K562 (cell line): ENCODE results near the gene PSD4. TPM values are rescaled to one million over a fixed set of nuclear protein-coding genes. Genes with fewer than 3 reads are reported as not detected.

Source experiments
- ATAC-seq: fragments of 200-7000 bp; cut with Tn5 transposase; 3 replicates; pipeline ENCODE4 v1.9.1; 2020; ENCODE audit warnings: moderate library complexity
- BruUV-seq: library from RNA; stranded (reverse); fragments of 400-500 nt; replicated peaks from 2 replicates; lab custom pipeline; 2021; lab: Mats Ljungman, UMichigan
- CTCF ChIA-PET: fragments of 300-600 bp; formaldehyde crosslinking; extraction: SDS; loops from one replicate; lab custom pipeline; 2021; ENCODE audit warnings: low intra/inter-chr PET ratio; lab: Yijun Ruan, JAX
- POLR2A ChIA-PET: fragments of 300-600, 350-650 bp; sonication (Branson Sonifier 250); formaldehyde crosslinking; extraction: SDS; loops from one replicate; lab custom pipeline; 2021; ENCODE audit warnings: antibody characterized with exemption, inconsistent platforms; lab: Yijun Ruan, JAX
- DNase-seq, 4 experiments: peaks; one replicate each; pipeline versions ENCODE4 v3.0.0 to v3.0.0-alpha.2; 2011 to 2018; ENCODE audit warnings: low spot score in 3 of 4, mixed read lengths in 3 of 4; ENCODE audit errors: extremely low read depth in 1 of 4
- FAIRE-seq: peaks from 2 replicates; lab custom pipeline; 2011; peaks lifted over from hg19 to GRCh38; lab: Jason Lieb, UNC
- H2AFZ ChIP-seq: 2 replicates; pipeline ENCODE4 v1.6.0; 2011; ENCODE audit warnings: low read depth, low read length, control low read depth, inconsistent platforms
- H3K27ac ChIP-seq: fragments of 200-600 bp; 3 replicates; pipeline ENCODE4 v1.8.0; 2011; ENCODE audit warnings: low read depth, mild to moderate bottlenecking, control low read depth, inconsistent platforms, low read length, moderate library complexity, mixed read lengths; ENCODE audit errors: extremely low read depth
- H3K27me3 ChIP-seq, 2 experiments: fragments of 300-600 bp in 1 of 2; 2 replicates in 1 of 2; 3 replicates in 1 of 2; pipeline versions ENCODE4 v1.6.0 to v1.8.0; 2011; ENCODE audit warnings: inconsistent platforms in 2 of 2, low read length in 2 of 2, mild to moderate bottlenecking in 1 of 2, mixed read lengths in 1 of 2, moderate library complexity in 1 of 2; ENCODE audit not compliant: control insufficient read depth in 2 of 2, insufficient read depth in 2 of 2
- H3K36me3 ChIP-seq: fragments of 300-600 bp; 3 replicates; pipeline ENCODE4 v1.8.0; 2011; ENCODE audit warnings: mild to moderate bottlenecking, low read length, inconsistent platforms; ENCODE audit not compliant: control insufficient read depth, insufficient read depth
- H3K4me1 ChIP-seq, 2 experiments: fragments of 200-600 bp in 1 of 2; replicated peaks in 1 of 2; 2 replicates in 1 of 2; 3 replicates in 1 of 2; pipeline versions ENCODE4 v1.5.1 to v1.8.0; 2011; ENCODE audit warnings: inconsistent platforms in 2 of 2, low read length in 2 of 2, mild to moderate bottlenecking in 1 of 2, mixed read lengths in 1 of 2, moderate library complexity in 1 of 2; ENCODE audit not compliant: control insufficient read depth in 2 of 2, insufficient read depth in 2 of 2
- H3K4me2 ChIP-seq: 2 replicates; pipeline ENCODE4 v1.6.1; 2011; ENCODE audit warnings: low read length, control low read depth, inconsistent platforms, mixed read lengths; ENCODE audit not compliant: insufficient read depth
- H3K4me3 ChIP-seq: fragments of 200-600 bp; sonication (generic), shearing (Covaris generic); 2 replicates; pipeline ENCODE4 v1.5.1; 2016; ENCODE audit warnings: control low read depth, inconsistent platforms
- H3K79me2 ChIP-seq: fragments of 200-600 bp; 3 replicates; pipeline ENCODE4 v1.8.0; 2011; ENCODE audit warnings: low read length, inconsistent platforms; ENCODE audit not compliant: control insufficient read depth, insufficient read depth
- H3K9ac ChIP-seq, 2 experiments: 2 replicates each; pipeline versions ENCODE4 v1.6.0 to v1.6.1; 2011; ENCODE audit warnings: low read depth in 2 of 2, low read length in 2 of 2, control low read depth in 1 of 2, inconsistent platforms in 1 of 2, mild to moderate bottlenecking in 1 of 2, mixed read lengths in 1 of 2; ENCODE audit not compliant: insufficient read depth in 1 of 2
- H3K9me1 ChIP-seq: one replicate; pipeline ENCODE4 v1.6.0; 2011; ENCODE audit warnings: inconsistent platforms, mild to moderate bottlenecking, low read length, moderate library complexity; ENCODE audit not compliant: control insufficient read depth, insufficient read depth
- H3K9me3 ChIP-seq: replicated peaks from 2 replicates; pipeline ENCODE4 v1.5.1; 2011; ENCODE audit warnings: low read depth, low read length, inconsistent platforms; ENCODE audit not compliant: control insufficient read depth, insufficient read depth
- H4K20me1 ChIP-seq: replicated peaks from 2 replicates; pipeline ENCODE4 v1.6.1; 2011; ENCODE audit warnings: low read length, inconsistent platforms, mixed read lengths; ENCODE audit not compliant: control insufficient read depth, insufficient read depth
- ADNP ChIP-seq: fragments of 200-800 bp; sonication (Bioruptor generic); IDR thresholded peaks from 2 replicates; pipeline ENCODE4 v1.6.1; 2016; ENCODE audit warnings: missing genetic modification characterization, missing compliant biosample characterization
- CBX3 ChIP-seq, 2 experiments: IDR thresholded peaks; 1 replicate in 1 of 2; 2 replicates in 1 of 2; pipeline ENCODE4 v1.6.1; 2012; ENCODE audit warnings: inconsistent platforms in 2 of 2, low read length in 2 of 2, borderline replicate concordance in 1 of 2, control low read depth in 1 of 2
- CREBBP ChIP-seq: IDR thresholded peaks from one replicate; pipeline ENCODE4 v1.6.1; 2012; ENCODE audit warnings: low read depth, mild to moderate bottlenecking, control low read depth, inconsistent platforms, low read length
- RBM25 ChIP-seq: fragments of 200-400 bp; formaldehyde crosslinking; IDR thresholded peaks from 2 replicates; pipeline ENCODE4 v1.6.1; 2018; ENCODE audit warnings: low read length, low read depth, moderate library complexity; ENCODE audit not compliant: severe bottlenecking
- SMARCA5 ChIP-seq: fragments of 450-650 bp; IDR thresholded peaks from 2 replicates; pipeline ENCODE4 v1.6.1; 2016
- ZFP36 ChIP-seq: fragments of 150-350 bp; IDR thresholded peaks from 2 replicates; pipeline ENCODE4 v1.6.1; 2018; ENCODE audit warnings: low read length, low read depth; ENCODE audit not compliant: partially characterized antibody
- WGBS: fragments of 100-300 bp; shearing (Covaris generic); methylation state at CpG from one replicate; pipeline ENCODE4 v1.1.6; 2016; ENCODE audit warnings: low coverage, mixed read lengths; ENCODE audit not compliant: insufficient coverage; ENCODE audit errors: missing lambda C conversion rate; 5-methylcytosine and 5-hydroxymethylcytosine counted together
- in situ Hi-C: fragments of 300-500 bp; cut with MboI; formaldehyde crosslinking; loops from 4 replicates; pipeline ENCODE4 v1.15.0; 2018; ENCODE audit warnings: inconsistent platforms, mixed read lengths
- intact Hi-C: fragments of 100-400 bp; cut with micrococcal nuclease; formaldehyde crosslinking; loops from 2 replicates; pipeline ENCODE4 v1.14.2; 2022
- polyA plus RNA-seq, 8 experiments: library from polyadenylated mRNA; depleted of rRNA in 4 of 8; stranded (reverse) in 5 of 8; unstranded in 3 of 8; fragments of >200 nt; fragmentation: Nextera tagmentation in 2 of 8; fragmentation: Illumina TruSeq in 1 of 8; extraction: Ambion mirVana in 2 of 8; extraction: Trizol in 1 of 8; gene quantifications; 2 replicates each; pipeline versions ENCODE4 v1.2.1 to v1.2.3, GENCODE V29; 2011 to 2014; ENCODE audit warnings: inconsistent platforms in 1 of 8, missing spikeins in 1 of 8
- total RNA-seq, 7 experiments: library from RNA; depleted of rRNA in 6 of 7; stranded (reverse); fragments of >200 nt in 6 of 7; fragmentation: Illumina TruSeq in 2 of 7; extraction: Trizol in 2 of 7; gene quantifications; 2 replicates each; pipeline versions ENCODE4 v1.2.1 to v1.2.3, GENCODE V29; 2011 to 2021; ENCODE audit warnings: low replicate concordance in 1 of 7
- TF ChIP-seq, protein P1 (sequence below), 2 experiments: fragments of 450-650 bp in 1 of 2; IDR thresholded peaks; 2 replicates each; pipeline ENCODE4 v1.6.1; 2011 to 2017; ENCODE audit warnings: low read depth in 2 of 2, antibody characterized with exemption in 1 of 2, borderline replicate concordance in 1 of 2, low read length in 1 of 2, mild to moderate bottlenecking in 1 of 2, mixed read lengths in 1 of 2; ENCODE audit not compliant: control insufficient read depth in 1 of 2

The PSD4 gene
- total and polyA plus RNA-seq, 9 of the 15 experiments (the other 6 are each of a cell fraction or from before 2014, with no cell fraction given) = 0.46 to 54.0 (median 20.8) TPM

DNA sequence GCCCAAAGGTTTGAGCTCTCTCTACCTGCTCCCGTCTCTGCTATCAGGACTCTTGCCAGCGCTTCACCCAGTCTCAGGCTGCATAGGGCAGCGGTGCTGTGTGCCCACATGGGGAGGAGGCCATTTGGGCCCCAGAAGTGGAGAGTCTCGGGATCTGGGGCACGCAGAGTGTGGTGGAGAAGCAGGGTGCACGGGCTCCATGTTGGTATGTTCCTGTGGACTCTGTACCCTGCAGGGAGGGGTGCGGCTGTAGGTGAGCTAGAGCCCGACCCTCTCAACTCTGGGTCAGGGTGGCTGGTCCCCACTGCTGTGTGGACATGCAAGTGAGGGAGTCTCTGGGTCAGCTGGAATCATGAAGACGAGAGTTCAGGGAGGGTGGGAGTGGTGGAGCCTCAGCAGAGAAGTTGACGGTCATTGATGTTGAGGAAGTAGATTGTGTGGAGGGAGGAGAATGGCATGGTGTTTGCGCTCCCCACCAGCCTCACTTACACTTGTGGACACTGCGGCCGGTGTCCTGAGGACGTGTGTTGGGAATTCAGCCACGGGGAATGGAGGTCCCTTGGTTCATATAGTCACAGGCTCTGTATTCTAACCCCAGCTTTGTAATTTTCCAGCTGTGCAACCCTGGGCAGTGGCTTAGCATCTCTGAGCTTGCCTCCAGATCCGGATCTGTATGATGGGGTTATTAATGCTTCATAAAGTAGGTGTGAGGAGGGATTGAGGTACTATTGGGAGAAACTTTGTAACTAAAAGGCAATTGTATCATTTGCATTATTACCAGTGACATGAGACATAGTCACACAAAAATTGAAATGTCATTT, 840 bp upstream of the PSD4 start:
- ChIA-PET POLR2A (interaction anchor here (0.7 to 3.3 kb wide), 5 partner anchors 9 to 23 kb away, joined by 3 to 32 read pairs (median 4); no protein-coding TSS in a partner anchor), CTCF (no interaction called here)
- peaks cover 2% of the 10 kb centered on the region for H3K9me1 ChIP-seq
- H4K20me1 ChIP-seq = no peaks in the 10 kb centered on the region
- peak overlapping the region; percentile 83 for H3K27ac ChIP-seq
- H3K4me2 ChIP-seq = 0 out of 2 replicates have a peak overlapping the region, but pooled peaks have one; percentile 89
- H3K27me3 ChIP-seq = no peaks in the 10 kb centered on the region
- peaks cover 16% of the 10 kb centered on the region; the same call in 1 of the 3 replicates for H3K36me3 ChIP-seq
- DNase-seq = no peak
- no peak for ATAC-seq
- H3K79me2 ChIP-seq = peaks cover 27% of the 10 kb centered on the region
- H2AFZ ChIP-seq = peak overlapping the region; percentile 90
- H3K9me3 ChIP-seq = no peaks in the 10 kb centered on the region
- TF ChIP-seq RBM25 (peak; percentile 68), SMARCA5 (peak; percentile 53; the same call in 1 of the 2 replicates), ZFP36 (peak; percentile 49), ADNP (tag) (peak; percentile 60; the same call in 1 of the 2 replicates), CBX3 (IDR thresholded peaks at IDR 0.05; ENCODE audit: borderline replicate concordance in 1 of 2, low read length in 2 of 2) (peak in 1 of 2 experiments; percentile 6; a peak in 1 of 3 replicates), CREBBP (no peak)
- TF ChIP-seq, protein P1, sequence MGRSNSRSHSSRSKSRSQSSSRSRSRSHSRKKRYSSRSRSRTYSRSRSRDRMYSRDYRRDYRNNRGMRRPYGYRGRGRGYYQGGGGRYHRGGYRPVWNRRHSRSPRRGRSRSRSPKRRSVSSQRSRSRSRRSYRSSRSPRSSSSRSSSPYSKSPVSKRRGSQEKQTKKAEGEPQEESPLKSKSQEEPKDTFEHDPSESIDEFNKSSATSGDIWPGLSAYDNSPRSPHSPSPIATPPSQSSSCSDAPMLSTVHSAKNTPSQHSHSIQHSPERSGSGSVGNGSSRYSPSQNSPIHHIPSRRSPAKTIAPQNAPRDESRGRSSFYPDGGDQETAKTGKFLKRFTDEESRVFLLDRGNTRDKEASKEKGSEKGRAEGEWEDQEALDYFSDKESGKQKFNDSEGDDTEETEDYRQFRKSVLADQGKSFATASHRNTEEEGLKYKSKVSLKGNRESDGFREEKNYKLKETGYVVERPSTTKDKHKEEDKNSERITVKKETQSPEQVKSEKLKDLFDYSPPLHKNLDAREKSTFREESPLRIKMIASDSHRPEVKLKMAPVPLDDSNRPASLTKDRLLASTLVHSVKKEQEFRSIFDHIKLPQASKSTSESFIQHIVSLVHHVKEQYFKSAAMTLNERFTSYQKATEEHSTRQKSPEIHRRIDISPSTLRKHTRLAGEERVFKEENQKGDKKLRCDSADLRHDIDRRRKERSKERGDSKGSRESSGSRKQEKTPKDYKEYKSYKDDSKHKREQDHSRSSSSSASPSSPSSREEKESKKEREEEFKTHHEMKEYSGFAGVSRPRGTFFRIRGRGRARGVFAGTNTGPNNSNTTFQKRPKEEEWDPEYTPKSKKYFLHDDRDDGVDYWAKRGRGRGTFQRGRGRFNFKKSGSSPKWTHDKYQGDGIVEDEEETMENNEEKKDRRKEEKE (IDR thresholded peaks at IDR 0.05; ENCODE audit: borderline replicate concordance in 1 of 2, control insufficient read depth in 1 of 2, low read depth in 2 of 2, low read length in 1 of 2) = no peak
- WGBS = 84% methylated on average over 12 of the region's 16 CpGs
- intact Hi-C loops (loop anchor here (5.0 kb wide), 1 partner anchor 36 kb away; no protein-coding TSS in a partner anchor), in situ Hi-C loops (no loop called here)
- no peak for FAIRE-seq
- peak overlapping the region in 1 of 2 experiments; percentile 80; a peak in 2 of 4 replicates for H3K9ac ChIP-seq
- no TSS peak for BruUV-seq
- H3K4me3 ChIP-seq = no peak overlapping the region
- peaks cover 20 to 26% of the 10 kb centered on the region in 2 experiments for H3K4me1 ChIP-seq
